ENCODE data around the gene MOSPD3.

The MOSPD3 gene

GRCh38 chr7:100604976-100605911, 7.1 kb upstream of the MOSPD3 start:
- H3K4me3 ChIP-seq (ENCODE audit: low read depth, low read length), result peak overlapping the region; percentile 98
- no peak for TF ChIP-seq CTCF (IDR thresholded peaks at IDR 0.05; ENCODE audit: insufficient read depth, low read length, missing control alignments)
- CTCF ChIA-PET, result interaction anchor here (1.0 to 5.5 kb wide), 7 partner anchors 8 to 200 kb away, joined by 3 to 33 read pairs (median 3); partner anchors contain the start of gene POP7
- no peak for DNase-seq (ENCODE audit: low read depth, low spot score)
- POLR2A ChIA-PET, result no interaction called here

DNA sequence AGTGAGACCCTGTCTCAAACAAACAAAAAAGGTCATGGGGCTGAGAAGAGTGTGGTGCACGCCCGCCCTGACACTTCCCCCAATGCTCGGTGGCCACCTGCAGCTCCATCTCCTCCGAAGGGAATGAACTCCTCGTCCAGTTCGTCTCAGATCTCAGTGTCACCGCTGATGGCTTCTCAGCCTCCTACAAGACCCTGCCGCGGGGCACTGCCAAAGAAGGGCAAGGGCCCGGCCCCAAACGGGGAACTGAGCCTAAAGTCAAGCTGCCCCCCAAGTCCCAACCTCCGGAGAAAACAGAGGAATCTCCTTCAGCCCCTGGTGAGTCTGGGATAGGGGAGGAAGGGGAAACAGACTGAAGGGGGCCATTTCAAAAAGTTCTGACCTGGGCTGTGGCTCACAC, 6.0 kb upstream of the MOSPD3 start:
- ChIA-PET POLR2A (interaction anchor here (1.0 kb wide), 1 partner anchor 70 kb away, joined by 3 read pairs; no protein-coding TSS in a partner anchor), CTCF (interaction anchor here (0.8 to 5.5 kb wide), 4 partner anchors 17 to 245 kb away, joined by 3 to 33 read pairs (median 4); no protein-coding TSS in a partner anchor)
- H3K4me3 ChIP-seq (ENCODE audit: low read depth, low read length), result no peak overlapping the region
- no peak for DNase-seq (ENCODE audit: low read depth, low spot score)
- TF ChIP-seq CTCF (IDR thresholded peaks at IDR 0.05; ENCODE audit: insufficient read depth, low read length, missing control alignments), result no peak

DNA sequence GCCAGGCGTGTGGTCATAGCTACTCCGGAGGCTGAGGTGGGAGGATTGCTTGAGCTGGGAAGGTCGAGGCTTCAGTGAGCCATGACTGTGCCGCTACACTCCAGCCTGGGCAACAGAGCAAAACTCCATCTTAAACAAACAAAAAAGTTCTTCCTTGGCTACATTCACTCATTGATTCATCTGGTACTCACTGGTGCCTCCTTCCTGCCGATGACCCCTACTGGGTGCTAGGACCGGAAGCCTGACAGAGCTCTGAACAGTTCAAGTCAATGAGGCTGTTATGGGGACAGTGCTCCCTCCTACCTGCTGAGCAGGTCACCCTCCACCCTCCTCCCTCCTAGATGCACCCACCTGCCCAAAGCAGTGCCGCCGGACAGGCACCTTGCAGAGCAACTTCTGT, 5.2 kb upstream of the MOSPD3 start:
- POLR2A ChIA-PET, result interaction anchor here (0.6 kb wide), 2 partner anchors 69 to 515 kb away, joined by 3 to 4 read pairs; no protein-coding TSS in a partner anchor
- no peak for TF ChIP-seq CTCF (IDR thresholded peaks at IDR 0.05; ENCODE audit: insufficient read depth, low read length, missing control alignments)
- DNase-seq (ENCODE audit: low read depth, low spot score), result no peak
- H3K4me3 ChIP-seq (ENCODE audit: low read depth, low read length), result no peak overlapping the region
- CTCF ChIA-PET, result interaction anchor here (5.5 kb wide), 1 partner anchor 84 kb away, joined by 33 read pairs; no protein-coding TSS in a partner anchor

GRCh38 chr7:100609958-100610357, 2.4 kb upstream of the MOSPD3 start:
- TF ChIP-seq CTCF (IDR thresholded peaks at IDR 0.05; ENCODE audit: insufficient read depth, low read length, missing control alignments), result no peak
- ChIA-PET CTCF (no interaction called here), POLR2A (no interaction called here)
- H3K4me3 ChIP-seq (ENCODE audit: low read depth, low read length), result no peak overlapping the region
- DNase-seq (ENCODE audit: low read depth, low spot score), result no peak

GRCh38 chr7:100612730-100613390, 520 bp downstream of the MOSPD3 start:
- CTCF ChIA-PET, result interaction anchor here (0.7 to 5.1 kb wide), 12 partner anchors 10 to 239 kb away, joined by 3 to 25 read pairs (median 6); partner anchors contain the start of genes FBXO24, LRCH4, NYAP1 and PCOLCE
- no peak for TF ChIP-seq CTCF (IDR thresholded peaks at IDR 0.05; ENCODE audit: insufficient read depth, low read length, missing control alignments)
- peak overlapping the region; percentile 68 for H3K4me3 ChIP-seq (ENCODE audit: low read depth, low read length)
- DNase-seq (ENCODE audit: low read depth, low spot score), result no peak
- POLR2A ChIA-PET, result interaction anchor here (0.6 to 1.3 kb wide), 9 partner anchors 9 to 262 kb away, joined by 3 to 10 read pairs (median 3); partner anchors contain the start of genes GNB2, PCOLCE, SRRT and ZCWPW1

Measured in AG04449 (cell line).